HG03442 (cell line): Measurements from ENCODE around the gene PFN1.

ENCODE experiments used
- ATAC-seq: cut with Tn5 transposase; IDR thresholded peaks from one replicate; pipeline ENCODE4 v1.9.1; 2021; ENCODE audit warnings: mild to moderate bottlenecking, moderate library complexity; ENCODE audit not compliant: unreplicated experiment

The PFN1 gene

DNA sequence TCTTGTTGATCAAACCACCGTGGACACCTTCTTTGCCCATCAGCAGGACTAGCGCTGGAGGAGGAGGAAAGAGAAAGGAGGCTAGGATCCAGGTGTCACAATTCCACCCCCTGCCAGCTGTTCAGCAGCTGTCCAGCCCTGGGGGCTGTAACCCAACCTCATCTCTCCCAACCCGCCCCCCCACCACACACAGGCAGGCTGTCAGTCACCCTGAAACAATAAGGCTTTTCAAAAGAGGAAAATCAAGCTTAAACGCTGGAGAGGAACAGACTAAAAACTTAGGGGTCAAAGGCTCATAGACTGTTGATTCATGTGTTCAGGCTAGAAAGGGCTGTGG, 2.4 kb downstream of the PFN1 start:
- no peak for ATAC-seq

DNA sequence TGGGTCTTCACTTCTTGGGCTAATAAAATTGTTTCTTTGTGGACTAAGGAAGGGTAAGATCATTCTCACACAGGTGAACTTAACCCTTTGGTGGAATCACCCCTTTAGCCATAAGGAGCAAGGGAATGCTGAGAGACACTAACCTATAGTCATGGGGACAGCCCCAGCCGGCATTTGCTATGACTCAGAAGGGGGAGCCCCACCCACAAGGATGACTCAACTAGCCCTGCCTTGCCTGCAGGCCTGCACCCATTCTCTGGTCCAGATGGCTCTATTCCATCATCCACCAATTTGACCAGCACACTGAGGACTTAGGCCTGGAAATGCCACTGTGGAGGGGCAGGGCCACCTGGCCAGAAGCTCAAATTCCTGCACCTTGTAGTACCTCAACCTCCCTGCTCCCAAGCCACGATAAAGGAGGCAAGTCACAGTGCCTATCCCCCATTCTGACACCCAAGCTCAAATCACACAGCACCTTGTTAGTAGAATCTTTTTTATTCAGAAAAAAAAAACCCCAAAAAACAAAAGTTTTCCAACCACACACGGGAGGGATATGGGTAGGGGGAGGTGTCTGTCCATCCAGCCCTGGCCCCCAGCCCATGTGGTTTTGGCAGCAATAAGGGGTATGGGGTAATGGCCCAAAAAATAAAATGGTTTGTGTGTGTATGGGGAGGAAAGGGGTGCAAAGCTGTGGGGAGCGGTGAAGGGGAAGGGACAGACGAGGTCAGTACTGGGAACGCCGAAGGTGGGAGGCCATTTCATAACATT, 3.0 kb downstream of the PFN1 start:
- ATAC-seq, result peak; percentile 20

DNA sequence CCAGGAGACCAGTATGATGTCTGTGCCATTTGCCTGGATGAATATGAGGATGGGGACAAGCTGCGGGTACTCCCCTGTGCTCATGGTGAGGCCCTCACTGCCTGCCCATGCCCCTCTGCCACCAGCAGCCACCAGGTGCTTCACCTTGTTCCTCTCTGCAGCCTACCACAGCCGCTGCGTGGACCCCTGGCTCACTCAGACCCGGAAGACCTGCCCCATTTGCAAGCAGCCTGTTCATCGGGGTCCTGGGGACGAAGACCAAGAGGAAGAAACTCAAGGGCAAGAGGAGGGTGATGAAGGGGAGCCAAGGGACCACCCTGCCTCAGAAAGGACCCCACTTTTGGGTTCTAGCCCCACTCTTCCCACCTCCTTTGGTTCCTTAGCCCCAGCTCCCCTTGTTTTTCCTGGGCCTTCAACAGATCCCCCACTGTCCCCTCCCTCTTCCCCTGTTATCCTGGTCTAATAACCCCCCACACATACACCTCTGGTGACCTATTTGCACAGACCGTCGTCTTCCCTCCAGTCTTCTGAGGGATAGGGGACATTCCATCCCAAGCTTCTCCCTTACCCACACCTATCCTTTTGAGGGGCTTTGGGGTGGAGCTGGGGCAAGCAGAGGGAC, 3.7 kb downstream of the PFN1 start:
- ATAC-seq, result no peak

DNA sequence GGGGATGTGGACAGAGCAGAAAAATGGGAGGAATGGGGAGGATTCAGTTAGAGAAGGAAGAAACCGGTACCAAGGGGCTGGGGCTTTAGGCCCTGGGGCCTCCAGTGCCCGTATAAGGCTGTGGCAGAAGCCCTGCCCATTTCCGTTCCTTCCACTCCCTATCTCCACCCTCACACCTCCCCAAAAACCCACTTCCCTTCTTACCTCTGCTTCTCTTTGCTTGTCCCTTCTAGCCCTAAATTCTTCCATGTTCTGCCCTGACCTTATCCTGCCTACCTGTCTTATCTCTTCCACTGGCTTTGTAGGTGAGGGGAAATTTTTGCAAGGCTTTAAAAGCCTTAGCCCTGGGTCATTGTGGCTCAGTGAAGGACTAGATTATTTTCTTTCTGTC, 4.2 kb downstream of the PFN1 start:
- ATAC-seq, result no peak

DNA sequence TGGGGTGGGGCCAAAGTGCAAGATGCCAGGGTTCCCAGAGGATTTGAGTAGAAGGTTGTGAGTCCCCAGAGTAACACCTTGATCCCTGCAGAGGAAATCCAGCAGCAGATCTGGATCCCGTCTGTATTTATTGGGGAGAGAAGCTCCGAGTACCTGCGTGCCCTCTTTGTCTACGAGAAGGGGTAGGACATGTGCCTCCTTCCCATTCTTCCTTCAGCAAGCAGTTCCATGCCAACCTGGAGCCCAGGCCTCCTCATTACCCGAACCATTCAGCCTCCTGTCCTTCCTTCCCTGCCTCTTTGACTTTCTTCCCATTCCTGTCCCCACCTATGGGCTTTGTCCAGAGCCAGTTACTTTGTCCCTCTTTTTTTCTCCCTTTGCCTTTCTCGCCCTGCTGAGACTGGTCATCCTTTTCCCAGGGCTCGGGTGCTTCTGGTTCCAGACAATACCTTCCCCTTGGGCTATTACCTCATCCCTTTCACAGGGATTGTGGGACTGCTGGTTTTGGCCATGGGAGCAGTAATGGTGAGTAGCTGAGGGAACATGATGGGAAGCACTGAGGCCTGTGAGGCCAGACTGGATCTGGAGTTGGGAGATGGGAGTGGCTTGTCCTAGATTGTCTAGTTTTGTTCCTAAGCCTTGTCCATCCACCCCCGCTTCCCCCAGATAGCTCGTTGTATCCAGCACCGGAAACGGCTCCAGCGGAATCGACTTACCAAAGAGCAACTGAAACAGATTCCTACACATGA, 5.4 kb downstream of the PFN1 start:
- ATAC-seq, result no peak

DNA sequence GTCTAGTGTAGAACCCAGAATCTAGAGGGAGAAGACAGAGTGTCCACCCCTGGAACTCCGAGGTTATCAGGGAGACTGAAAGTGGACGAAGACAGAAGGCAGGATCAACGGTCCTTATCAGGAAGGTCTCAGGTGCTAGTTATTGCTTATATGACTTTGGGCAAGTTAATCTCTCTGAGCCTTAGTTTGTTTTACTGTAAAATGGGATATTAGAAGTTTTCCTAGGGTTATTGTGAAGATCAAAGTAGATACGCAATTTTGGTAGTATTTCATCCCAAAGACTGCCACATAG, 7.1 kb downstream of the PFN1 start:
- no peak for ATAC-seq

DNA sequence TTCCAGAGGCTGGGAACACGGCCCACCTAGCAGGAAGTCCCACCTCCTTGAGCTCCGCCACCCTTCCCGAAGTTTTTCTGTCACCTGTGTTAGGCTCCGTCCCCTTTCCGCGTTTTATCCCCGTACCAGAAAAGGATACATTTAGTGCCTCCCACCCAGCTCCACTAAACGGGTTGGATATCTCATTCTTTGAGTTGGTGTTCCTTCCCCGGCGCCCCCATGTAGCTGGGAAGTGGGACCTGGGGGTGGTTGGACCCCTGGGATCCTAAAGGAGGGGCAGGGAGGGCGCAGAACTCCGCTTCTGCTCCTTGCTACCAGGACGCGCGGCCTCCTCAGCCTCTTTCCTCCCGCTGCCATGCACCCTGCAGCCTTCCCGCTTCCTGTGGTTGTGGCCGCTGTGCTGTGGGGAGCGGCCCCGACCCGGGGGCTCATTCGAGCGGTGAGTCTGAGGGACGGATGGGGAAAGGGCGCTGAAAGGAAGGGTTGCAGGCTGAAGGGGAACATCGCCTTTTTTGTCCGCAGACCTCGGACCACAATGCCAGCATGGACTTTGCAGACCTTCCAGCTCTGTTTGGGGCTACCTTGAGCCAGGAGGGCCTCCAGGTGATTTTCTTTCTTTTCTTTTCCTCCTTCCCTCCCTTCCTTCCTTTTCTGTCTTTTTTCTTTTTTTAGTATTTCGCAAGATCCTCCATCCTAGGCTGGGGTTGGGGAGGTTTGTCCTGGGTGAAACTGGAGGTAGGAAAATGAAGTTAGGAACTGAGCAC, 7.6 kb downstream of the PFN1 start:
- ATAC-seq, result no peak

DNA sequence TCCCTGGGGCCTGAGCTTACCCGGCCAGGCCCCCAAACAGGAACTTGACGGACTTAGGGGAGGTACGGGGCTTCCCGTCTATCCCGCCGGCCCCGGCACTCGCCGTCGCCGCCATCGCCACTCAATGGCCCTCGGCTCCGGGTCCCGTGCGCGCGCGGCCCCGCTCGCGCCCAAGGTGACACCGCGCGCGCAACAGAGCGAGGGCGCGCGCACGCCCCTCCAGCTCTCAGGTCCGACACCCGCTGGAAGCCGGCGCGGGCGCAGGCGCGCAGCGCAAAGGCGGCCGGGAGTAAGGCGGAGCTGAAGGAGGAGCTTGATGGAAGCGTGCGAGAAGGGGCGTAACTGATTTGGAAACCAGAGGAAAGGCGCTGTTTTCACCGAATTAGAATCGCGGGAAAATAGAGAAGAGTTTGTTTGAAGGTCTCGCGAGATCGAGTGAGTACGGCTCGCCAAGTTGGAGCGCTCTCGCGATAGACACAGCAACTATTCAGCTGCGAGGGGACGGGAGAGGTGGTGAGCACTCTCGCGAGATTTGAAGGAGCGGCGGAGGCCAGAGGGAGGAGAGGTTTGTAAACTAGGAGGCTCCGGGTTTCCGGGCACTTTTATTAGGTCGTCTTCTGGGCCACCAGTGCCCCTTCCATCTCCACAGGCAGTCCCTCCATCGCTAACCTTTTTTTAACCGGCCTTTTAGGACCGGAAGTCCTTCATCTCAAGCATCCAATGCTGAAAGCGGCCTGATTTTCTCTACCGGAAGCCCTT, 8.4 kb downstream of the PFN1 start, which contains the start of the genes RNF167 and SLC25A11:
TSS of gene RNF167 (plus strand) at position 473 of the 759 bp plus-strand sequence. CDS start 642 bp downstream, outside the sequence.
TSS of gene SLC25A11 (minus strand) at position 251 of the 759 bp plus-strand sequence. CDS start at position 115, 136 bp downstream.
- ATAC-seq, result peak; percentile 78

DNA sequence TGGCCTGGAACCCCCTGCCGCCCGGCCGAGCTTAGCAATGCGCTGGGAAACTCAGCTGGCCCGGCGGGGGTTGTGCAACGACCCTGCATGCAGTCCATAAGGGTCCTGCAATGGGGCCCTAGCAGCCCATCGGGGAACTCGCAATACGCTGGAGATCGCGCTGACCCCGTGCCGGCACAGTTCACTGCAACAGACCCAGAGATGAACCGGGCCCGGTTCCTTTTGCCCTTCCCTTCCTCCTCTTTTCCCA, 8.9 kb downstream of the PFN1 start:
- peak; percentile 11 for ATAC-seq

DNA sequence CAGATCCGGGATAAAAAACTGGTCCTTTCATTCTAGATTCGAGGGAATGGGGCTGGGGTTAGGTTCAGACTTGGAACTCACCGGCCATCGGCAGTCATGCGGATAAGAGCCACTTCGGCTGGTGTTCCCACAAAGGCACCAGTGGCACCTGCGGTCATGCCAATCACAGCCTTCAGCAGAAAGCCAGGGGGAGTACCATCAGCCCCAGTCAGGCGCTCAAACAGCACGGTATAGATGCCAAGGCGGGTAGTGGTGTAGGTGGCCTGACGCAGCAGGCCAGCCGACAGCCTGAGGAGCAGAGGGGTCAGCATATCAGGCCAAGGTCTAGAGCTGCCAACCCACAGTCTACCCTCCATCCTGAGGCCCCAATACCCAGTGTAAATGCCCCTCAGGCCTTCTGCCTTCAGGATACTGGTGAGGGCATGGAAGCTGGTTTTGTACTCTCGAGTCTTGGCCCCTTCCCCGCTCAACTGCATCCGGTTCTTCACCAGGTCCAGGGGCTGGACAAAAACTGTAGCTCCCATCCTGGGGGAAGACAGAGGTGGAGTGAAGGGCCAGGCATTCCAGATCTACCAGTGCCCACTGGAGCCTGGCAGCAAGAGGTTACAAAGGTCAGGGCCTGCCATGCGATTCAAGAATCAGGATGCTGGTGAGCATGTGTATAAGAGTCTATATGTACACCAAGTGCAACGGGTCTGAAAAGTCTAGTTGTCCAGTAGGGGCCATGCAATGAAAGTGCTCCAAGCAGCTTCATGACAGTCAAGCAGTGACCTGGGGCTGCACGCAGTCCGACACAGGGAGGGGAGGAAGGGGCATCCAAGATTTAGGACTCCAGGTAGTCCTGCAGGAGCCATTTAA, 9.4 kb downstream of the PFN1 start:
- ATAC-seq, result no peak

DNA sequence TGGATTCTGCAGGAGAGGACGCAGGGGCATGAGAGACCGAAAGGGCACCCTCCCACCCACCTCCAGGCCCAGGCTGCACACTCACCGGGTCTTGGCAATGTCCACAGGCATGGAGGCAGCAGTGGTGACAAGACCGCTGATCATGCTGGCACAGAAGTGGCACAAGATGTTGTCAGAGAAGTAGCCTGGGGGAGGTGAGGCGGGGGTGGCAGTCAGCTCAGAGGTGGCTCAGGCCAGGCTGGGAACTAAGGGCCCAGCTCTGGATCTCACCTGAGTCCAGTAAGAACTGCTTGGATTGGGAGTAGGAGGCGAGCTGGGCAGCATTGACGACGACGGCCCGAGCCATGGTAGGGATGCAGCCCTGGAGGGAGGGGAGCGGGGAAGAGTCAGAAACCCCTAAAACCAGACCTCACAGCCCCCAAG, 10.2 kb downstream of the PFN1 start:
- ATAC-seq, result no peak

DNA sequence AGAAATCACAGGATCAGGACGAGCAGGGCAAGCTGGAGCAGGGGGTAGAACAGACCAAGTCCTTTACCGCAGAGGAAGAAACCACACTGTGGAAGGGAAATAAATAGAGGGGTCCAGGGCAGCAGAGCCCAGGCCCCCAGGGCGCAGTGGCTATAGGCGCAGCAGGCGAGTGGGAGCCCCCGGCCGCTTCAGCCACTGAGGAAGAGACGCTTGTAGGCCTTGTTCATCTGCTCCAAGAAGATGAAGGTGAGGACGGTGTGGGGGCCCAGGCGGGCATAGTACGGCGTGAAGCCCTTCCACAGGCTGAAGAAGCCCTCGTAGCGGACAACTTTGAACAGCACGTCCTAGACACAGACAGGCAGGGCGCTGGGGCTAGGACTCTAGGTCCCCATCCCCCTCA, 10.8 kb downstream of the PFN1 start:
- no peak for ATAC-seq

DNA sequence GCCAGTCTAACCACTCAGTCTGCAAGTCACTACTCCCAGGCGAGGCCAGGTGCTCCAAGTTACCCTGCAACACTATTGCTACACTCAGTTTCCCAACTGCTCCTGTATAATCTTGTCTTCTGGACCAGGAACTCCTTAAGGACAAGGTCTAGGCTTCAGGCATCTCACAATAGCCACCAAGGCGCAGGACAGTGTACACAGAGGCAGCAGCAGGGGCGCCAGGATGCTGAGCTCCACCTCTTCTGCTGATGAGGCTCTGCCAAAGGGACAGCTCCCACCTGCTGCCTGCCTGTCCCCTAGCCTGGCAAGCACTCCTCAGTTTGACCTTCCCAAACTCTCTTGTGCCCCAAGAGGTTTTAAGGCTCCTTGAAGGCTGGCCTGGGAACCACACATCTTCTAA, 11.9 kb downstream of the PFN1 start:
- no peak for ATAC-seq

DNA sequence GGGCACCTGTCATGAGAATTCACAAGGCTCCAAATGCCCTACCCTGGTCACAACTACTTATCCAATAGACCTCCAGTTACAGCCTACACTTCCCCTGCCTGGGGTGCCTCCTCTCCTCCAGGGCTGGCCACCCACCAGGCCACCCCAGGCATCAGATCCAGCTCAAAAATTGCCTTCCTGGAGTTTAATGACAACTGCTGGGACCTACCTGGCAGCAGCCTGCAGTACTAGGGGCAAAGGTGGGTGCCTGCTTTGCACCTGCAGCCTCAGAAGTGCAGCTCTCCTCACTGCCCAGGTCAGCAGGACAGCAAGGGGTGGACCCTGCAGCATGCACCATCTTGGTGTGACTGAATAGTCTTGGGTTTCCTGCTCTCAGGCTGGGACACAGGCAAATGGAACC, 12.7 kb downstream of the PFN1 start:
- no peak for ATAC-seq

DNA sequence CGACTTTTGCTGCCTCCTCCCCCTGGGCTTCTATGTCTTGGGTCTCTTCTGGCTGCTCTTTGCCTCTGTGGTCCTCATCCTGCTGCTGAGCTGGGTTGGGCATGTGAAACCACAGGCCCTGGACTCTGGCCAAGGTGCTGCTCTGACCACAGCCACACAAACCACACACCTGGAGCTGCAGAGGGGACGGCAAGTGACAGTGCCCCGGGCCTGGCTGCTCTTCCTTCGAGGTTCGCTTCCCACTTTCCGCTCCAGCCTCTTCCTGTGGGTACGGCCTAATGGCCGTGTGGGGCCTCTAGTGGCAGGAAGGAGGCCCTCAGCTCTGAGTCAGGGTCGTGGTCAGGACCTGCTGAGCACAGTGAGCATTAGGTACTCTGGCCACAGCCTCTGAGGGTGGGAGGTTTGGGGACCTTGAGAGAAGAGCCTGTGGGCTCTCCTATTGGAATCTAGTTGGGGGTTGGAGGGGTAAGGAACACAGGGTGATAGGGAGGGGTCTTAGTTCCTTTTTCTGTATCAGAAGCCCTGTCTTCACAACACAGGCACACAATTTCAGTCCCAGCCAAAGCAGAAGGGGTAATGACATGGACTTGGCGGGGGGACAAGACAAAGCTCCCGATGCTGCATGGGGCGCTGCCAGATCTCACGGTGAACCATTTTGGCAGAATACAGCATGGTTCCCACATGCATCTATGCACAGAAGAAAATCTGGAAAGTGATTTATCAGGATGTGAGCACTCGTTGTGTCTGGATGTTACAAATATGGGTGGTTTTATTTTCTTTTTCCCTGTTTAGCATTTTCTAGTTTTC, 14.0 kb downstream of the PFN1 start:
- peak; percentile 30 for ATAC-seq

DNA sequence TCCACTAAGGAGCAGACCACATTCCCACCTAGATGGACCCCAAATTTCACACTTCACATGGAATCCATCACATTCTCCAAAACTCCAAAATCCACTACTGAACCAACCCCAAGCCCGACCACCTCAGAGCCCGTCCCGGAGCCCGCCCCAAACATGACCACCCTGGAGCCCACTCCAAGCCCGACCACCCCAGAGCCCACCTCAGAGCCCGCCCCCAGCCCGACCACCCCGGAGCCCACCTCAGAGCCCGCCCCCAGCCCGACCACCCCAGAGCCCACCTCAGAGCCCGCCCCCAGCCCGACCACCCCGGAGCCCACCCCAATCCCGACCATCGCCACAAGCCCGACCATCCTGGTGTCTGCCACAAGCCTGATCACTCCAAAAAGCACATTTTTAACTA, 14.7 kb downstream of the PFN1 start:
- no peak for ATAC-seq

DNA sequence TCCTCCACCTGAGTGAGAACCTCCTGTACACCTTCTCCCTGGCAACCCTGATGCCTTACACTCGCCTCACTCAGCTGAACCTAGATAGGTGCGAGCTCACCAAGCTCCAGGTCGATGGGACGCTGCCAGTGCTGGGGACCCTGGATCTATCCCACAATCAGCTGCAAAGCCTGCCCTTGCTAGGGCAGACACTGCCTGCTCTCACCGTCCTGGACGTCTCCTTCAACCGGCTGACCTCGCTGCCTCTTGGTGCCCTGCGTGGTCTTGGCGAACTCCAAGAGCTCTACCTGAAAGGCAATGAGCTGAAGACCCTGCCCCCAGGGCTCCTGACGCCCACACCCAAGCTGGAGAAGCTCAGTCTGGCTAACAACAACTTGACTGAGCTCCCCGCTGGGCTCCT, 15.6 kb downstream of the PFN1 start:
- no peak for ATAC-seq

DNA sequence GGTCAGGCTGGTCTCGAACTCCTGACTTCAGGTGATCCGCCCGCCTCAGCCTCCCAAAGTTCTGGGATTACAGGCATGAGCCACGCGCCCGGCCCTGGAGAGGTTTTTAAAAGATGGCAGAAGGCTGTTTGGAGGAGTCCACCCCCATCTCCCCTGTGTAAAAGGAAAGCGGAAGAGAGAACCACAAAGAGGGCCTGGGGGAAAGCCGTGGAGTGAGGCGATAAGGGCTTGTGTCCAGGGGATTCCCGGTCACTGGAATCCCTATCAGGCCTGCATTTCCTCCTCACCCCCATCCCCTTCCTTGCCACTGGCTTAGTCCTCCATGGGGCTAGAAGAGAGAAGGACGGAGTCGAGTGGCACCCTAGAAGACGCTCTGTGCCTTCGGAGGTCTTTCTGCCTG, 16.4 kb downstream of the PFN1 start, which contains the start of gene GP1BA:
TSS of gene GP1BA (plus strand) at position 315 of the 400 bp plus-strand sequence. CDS start 328 bp downstream, outside the sequence.
- ATAC-seq, result no peak

DNA sequence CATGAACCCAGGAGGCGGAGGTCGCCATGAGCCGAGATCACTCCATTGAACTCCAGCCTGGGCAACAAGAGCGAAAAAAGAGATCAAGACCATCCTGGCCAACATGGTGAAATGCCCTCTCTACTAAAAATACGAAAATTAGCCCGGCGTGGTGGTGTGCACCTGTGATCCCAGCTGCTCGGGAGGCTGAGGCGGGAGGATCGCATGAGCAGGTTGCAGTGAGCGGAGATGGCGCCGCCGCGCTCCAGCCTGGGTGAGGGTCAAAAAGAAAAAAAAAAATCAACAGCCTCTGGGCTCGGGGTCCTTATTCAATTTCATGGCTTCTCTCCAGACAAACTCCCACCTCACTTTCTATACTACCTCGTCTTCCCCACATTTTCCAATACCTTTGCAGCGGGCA, 19.4 kb downstream of the PFN1 start:
- ATAC-seq, result no peak
